ENCODE measurements around the gene LHX4. TPM values are rescaled to one million over a fixed set of nuclear protein-coding genes. Genes with fewer than 3 reads are reported as not detected.

The LHX4 gene
- total and polyA plus RNA-seq, 7 donors: 0.44 to 0.92 (median 0.60) TPM; not detected in 4

DNA sequence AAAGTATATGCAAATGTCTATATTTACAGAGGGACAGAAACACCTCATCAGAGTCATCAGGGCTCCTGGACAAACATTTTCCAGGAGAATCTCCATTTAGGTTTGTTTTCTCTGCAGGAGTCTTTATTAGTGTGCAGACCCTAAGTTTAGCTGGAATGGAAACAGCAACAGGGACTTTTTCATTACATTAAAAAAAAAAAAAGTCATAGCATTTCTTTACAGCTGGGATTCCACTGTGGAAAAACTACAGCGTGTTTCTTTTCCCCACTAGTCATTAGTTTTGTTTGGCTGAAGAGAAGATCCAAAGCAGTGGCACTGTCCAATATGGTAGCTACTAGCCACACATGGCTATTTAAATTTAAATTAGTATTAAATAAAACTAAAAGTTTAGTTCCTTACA lies 49.6 kb downstream of the LHX4 start:
- no peak overlapping the region for H3K4me3 ChIP-seq
- H3K27ac ChIP-seq: no peak overlapping the region
- no peaks in the 10 kb centered on the region for H3K9me3 ChIP-seq
- intact Hi-C loops (cut with DNase I): no loop called here
- no peak for DNase-seq
- H3K27me3 ChIP-seq: no peaks in the 10 kb centered on the region
- peaks cover 0 to 7% (median 2%) of the 10 kb centered on the region in 4 donors for H3K36me3 ChIP-seq
- 93 to 97% methylated on average over 1 of the region's 1 CpG for WGBS, 2 donors
- TF ChIP-seq POLR2AphosphoS5 (IDR thresholded peaks at IDR 0.05) (no peak), EP300 (IDR thresholded peaks at IDR 0.05) (no peak), POLR2A (IDR thresholded peaks at IDR 0.05) (no peak)
- TF ChIP-seq, protein P1, sequence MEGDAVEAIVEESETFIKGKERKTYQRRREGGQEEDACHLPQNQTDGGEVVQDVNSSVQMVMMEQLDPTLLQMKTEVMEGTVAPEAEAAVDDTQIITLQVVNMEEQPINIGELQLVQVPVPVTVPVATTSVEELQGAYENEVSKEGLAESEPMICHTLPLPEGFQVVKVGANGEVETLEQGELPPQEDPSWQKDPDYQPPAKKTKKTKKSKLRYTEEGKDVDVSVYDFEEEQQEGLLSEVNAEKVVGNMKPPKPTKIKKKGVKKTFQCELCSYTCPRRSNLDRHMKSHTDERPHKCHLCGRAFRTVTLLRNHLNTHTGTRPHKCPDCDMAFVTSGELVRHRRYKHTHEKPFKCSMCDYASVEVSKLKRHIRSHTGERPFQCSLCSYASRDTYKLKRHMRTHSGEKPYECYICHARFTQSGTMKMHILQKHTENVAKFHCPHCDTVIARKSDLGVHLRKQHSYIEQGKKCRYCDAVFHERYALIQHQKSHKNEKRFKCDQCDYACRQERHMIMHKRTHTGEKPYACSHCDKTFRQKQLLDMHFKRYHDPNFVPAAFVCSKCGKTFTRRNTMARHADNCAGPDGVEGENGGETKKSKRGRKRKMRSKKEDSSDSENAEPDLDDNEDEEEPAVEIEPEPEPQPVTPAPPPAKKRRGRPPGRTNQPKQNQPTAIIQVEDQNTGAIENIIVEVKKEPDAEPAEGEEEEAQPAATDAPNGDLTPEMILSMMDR (IDR thresholded peaks at IDR 0.05): no peak
- no peaks in the 10 kb centered on the region for H3K4me1 ChIP-seq

DNA sequence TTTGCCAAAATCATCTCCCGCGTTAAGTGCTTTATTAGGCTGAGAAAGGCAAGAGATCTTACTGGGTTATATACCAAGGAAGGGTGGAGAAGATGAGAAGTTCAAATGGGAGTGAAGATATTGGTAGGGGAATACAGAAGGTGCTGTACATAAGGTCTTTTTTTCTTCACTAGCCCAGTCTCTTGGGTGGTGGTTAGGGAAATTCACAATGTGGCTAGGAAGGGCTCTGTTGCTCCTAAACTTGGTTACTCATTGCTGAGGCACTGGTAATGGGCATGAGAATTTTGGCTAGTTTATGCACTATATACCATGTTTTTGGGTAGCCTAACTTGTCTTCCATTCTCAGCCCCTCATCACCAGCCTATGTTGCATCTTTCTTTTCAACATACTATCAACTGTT lies 50.6 kb downstream of the LHX4 start:
- H3K9me3 ChIP-seq: no peaks in the 10 kb centered on the region
- no peak overlapping the region for H3K27ac ChIP-seq
- H3K27me3 ChIP-seq: no peaks in the 10 kb centered on the region
- no peak overlapping the region for H3K4me3 ChIP-seq
- intact Hi-C loops (cut with DNase I): no loop called here
- TF ChIP-seq EP300 (IDR thresholded peaks at IDR 0.05): no peak
- TF ChIP-seq, protein P1 (IDR thresholded peaks at IDR 0.05): no peak
- DNase-seq: no peak
- no peaks in the 10 kb centered on the region for H3K4me1 ChIP-seq
- 96 to 98% methylated on average over 2 of the region's 2 CpGs for WGBS, 2 donors
- no peaks in the 10 kb centered on the region for H3K36me3 ChIP-seq

DNA sequence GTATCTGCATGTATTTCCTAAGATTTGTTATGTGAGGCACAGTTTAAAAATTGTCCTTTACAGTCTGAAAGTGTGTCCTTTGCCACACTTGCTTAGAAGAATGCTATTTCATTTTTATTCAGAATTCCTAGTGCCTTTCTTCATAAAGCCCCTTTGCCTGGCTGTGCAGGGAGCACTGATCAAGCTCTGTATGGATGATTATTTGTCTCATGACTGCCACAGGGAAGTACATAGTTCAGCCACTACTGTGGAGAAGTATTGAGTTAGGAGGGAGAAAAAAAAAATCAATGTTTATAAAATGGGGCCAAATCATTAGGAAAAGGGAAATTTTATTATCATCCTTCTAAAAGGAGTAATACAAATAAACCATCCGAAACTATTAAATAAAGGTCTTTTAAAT lies 51.4 kb downstream of the LHX4 start:
- TF ChIP-seq EP300 (IDR thresholded peaks at IDR 0.05): no peak
- TF ChIP-seq POLR2A (IDR thresholded peaks at IDR 0.05): no peak
- no peak for TF ChIP-seq POLR2AphosphoS5 (IDR thresholded peaks at IDR 0.05)
- TF ChIP-seq, protein P1 (IDR thresholded peaks at IDR 0.05): no peak
- Histone ChIP-seq H3K4me1 (no peaks in the 10 kb centered on the region), H3K27ac (no peak overlapping the region), H3K36me3 (peaks cover 0 to 5% (median 0%) of the 10 kb centered on the region in 4 donors), H3K9me3 (no peaks in the 10 kb centered on the region), H3K27me3 (no peaks in the 10 kb centered on the region), H3K4me3 (no peak overlapping the region)
- DNase-seq: no peak
- intact Hi-C loops (cut with DNase I): no loop called here
- 77 to 87% methylated on average over 1 of the region's 1 CpG for WGBS, 2 donors

DNA sequence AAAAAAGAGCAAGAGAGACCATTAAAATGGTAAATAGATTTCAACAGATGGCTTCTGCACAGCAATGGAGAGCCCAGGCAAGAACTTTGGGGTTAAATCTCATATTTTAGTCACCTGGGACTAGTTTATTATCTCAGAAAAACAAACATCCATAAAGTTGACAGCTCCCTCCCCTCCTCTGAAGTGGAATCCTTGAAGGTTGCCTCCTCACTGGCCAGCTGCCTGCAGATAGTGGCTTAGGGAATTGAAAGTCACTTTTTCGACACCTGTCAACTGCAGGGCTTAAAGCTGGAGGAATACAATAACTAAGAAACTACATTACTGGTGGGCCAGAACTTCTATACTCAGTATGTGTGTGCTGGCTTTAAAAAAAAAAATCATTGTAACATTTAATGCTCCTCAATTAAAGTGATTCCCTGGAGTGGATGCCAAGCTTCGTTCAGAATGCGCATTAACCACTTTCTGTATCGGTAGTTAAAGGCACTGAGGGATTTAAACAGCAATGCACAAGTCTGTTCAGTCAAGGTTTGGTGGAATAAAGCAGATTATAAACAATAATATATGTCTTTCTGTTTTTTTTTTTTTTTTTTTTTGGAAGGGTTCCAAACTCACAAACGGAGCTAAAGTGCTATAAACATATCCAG lies 52.5 kb downstream of the LHX4 start:
- no peaks in the 10 kb centered on the region for H3K9me3 ChIP-seq
- WGBS, 2 donors: 51 to 75% methylated on average over 5 of the region's 5 CpGs
- H3K4me1 ChIP-seq: no peaks in the 10 kb centered on the region
- intact Hi-C loops (cut with DNase I): no loop called here
- H3K36me3 ChIP-seq: peaks cover 0 to 6% (median 0%) of the 10 kb centered on the region in 4 donors
- no peak overlapping the region for H3K27ac ChIP-seq
- TF ChIP-seq POLR2AphosphoS5 (IDR thresholded peaks at IDR 0.05) (no peak), POLR2A (IDR thresholded peaks at IDR 0.05) (no peak), EP300 (IDR thresholded peaks at IDR 0.05) (no peak)
- TF ChIP-seq, protein P1 (IDR thresholded peaks at IDR 0.05): no peak
- no peak overlapping the region for H3K4me3 ChIP-seq
- no peaks in the 10 kb centered on the region for H3K27me3 ChIP-seq
- no peak for DNase-seq

DNA sequence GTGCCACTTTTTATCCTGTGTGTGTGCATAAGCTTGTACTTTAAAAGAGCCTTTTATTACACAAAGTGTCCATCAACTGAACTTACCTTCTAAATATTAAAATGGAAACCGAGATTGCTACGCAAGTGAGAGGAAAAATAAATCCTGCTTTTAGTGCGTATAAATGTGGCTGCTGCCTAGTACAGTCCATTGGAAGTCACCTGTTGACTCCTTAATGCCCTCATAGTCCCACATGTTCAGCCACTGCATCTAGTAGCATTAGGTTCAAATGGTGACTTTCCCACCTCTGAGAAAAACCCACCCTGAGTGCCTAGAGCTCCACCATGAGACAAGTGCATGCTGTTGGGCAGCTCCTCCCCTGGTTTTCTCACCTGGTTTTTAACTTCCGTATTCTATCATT lies 53.0 kb downstream of the LHX4 start:
- intact Hi-C loops (cut with DNase I): no loop called here
- no peak for DNase-seq
- TF ChIP-seq, protein P1 (IDR thresholded peaks at IDR 0.05): no peak
- TF ChIP-seq EP300 (IDR thresholded peaks at IDR 0.05) (no peak), POLR2A (IDR thresholded peaks at IDR 0.05) (no peak), POLR2AphosphoS5 (IDR thresholded peaks at IDR 0.05) (no peak)
- no peaks in the 10 kb centered on the region for H3K27me3 ChIP-seq
- WGBS, 2 donors: 88% methylated on average over 4 of the region's 4 CpGs
- H3K4me3 ChIP-seq: no peak overlapping the region
- no peak overlapping the region for H3K27ac ChIP-seq
- no peaks in the 10 kb centered on the region for H3K9me3 ChIP-seq
- H3K36me3 ChIP-seq: peaks cover 0 to 12% (median 0%) of the 10 kb centered on the region in 4 donors
- H3K4me1 ChIP-seq: no peaks in the 10 kb centered on the region
